GM21528 (cell line): ENCODE results near the gene WDR55.
A peak's percentile ranks its signal among the peaks of the same experiment; 100 is the strongest.
"Not testable (repeated sequence)": the region's sequence is repeated elsewhere in the genome, so short reads cannot be mapped to it uniquely, and the experiment has no call there.

ENCODE experiments used
- ATAC-seq: cut with Tn5 transposase; IDR thresholded peaks from one replicate; pipeline ENCODE4 v1.9.1; 2021; ENCODE audit warnings: mild to moderate bottlenecking, moderate library complexity; ENCODE audit not compliant: unreplicated experiment, low FRiP score

WDR55 gene

DNA sequence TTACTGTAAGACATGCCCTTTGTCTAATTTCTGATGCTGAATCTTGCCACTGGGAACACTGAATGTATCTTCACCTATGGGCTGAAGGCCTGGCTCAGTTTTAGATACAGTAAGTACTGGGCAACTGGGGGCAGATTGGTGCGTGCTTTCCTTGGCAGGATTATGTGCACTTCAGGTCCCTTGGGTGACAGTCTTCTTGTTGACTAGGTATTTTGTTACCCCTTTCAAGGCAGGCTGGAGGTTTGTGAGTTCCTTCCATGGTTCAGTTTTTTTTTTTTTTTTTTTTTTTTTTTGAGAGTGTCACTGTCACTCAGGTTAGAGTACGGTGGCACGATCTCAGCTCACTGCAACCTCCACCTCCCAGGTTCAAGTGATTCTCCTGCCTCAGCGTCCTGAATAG lies 43.1 kb downstream of the WDR55 start:
- ATAC-seq = no peak

- not testable (repeated sequence) for ATAC-seq
Measured at GRCh38 chr5:140708787-140709186, 44.1 kb downstream of the WDR55 start.

DNA sequence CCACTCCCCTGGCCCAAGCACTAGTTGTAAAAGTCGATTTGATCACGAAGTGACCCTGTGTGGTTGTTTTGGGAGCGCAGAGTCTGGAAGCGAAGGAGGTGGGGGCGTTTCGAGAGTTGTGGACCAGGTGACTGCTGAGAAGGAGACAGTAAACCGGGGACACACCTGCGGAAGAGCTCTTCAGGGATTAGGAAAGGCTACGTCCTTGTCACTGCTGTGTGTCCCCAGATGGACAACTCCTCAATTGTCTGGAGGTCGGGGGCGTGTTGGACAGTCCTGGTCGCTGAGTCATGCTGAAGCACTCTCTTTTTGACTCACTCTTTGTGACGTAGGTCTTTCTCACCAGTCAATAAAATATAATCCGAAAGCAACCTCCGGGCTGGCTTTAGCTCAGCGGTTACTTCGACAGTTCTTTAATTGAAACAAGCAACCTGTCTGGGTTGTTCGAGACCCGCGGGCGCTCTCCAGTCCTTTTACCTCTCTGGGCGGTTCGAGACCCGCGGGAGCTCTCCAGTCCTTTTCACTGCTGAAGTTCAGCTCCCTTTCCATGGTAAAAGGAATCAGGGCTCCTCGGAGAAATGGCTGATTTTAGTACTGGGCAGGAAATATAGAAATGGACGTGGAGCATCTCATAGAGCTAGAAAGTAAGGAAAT lies 46.3 kb downstream of the WDR55 start:
- ATAC-seq = peak; percentile 92

GRCh38 chr5:140711794-140712193 lies 47.1 kb downstream of the WDR55 start:
- ATAC-seq = no peak

- no peak for ATAC-seq
Measured at GRCh38 chr5:140713562-140714094, 48.9 kb downstream of the WDR55 start.

- not testable (repeated sequence) for ATAC-seq
Measured at GRCh38 chr5:140716238-140716637, 51.5 kb downstream of the WDR55 start.

DNA sequence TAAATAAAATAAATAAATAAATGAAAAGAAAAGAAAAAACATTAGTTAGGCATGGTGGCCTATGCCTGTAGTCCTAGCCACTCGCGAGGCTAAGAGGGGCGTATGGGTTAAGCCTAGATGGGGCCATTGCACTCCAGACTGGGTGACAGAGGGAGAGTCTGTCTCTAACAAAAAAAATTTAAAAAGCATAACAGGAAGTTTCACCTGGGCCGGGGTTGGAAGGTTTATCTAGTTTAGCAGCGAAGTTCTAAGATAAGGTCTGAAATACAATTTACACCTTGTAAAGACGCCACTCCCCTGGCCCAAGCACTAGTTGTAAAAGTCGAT lies 53.5 kb downstream of the WDR55 start:
- ATAC-seq = no peak

DNA sequence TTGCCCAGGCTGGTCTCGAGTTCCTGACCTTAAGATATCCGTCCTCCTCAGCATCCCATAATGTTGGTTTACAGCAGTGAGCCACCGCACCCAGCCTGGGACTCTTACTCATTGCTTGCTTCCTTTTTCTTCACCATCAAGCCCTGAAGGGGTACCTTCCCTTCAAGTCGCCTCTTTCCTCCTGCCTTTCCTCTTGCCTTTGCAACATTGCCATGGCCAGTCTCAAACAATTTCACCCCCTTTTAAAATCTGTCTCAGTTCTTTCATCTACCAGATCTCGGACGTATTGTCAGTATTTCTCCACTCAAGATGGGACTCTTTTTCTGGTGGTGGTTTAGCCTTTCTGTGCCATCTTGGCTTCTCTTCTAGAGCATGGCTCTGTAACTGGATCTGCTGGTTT lies 56.0 kb downstream of the WDR55 start:
- ATAC-seq = not testable (repeated sequence)

GRCh38 chr5:140721395-140721794 lies 56.7 kb downstream of the WDR55 start:
- ATAC-seq = not testable (repeated sequence)
